Measurements from ENCODE around the gene NAA25. TPM values are rescaled to one million over a fixed set of nuclear protein-coding genes. Genes with fewer than 3 reads are reported as not detected.
"Not testable (repeated sequence)": the region's sequence is repeated elsewhere in the genome, so short reads cannot be mapped to it uniquely, and the experiment has no call there.

Gene NAA25
- total RNA-seq, 1 donor from 2014 or later = 32.8 TPM

GRCh38 chr12:112105891-112106290, 2.7 kb downstream of the NAA25 start:
- H3K4me3 ChIP-seq (ENCODE audit: insufficient read depth, low read depth, low read length) = no peak overlapping the region
- DNase-seq (ENCODE audit: low read depth) = no peak
- no peaks in the 10 kb centered on the region for H3K27me3 ChIP-seq (ENCODE audit: insufficient read depth, low read length)
- peaks cover 64% of the 10 kb centered on the region for H4K20me1 ChIP-seq (ENCODE audit: insufficient read depth, low read length)
- peak overlapping the region; percentile 91 for H3K4me2 ChIP-seq (ENCODE audit: low read length)
- no peak overlapping the region for H3K9ac ChIP-seq (ENCODE audit: low read length)
- FAIRE-seq = no peak
- peaks cover 7% of the 10 kb centered on the region for H3K36me3 ChIP-seq (ENCODE audit: insufficient read depth, low read length)
- peaks cover 5% of the 10 kb centered on the region for H3K36me3 Mint-ChIP-seq (ENCODE audit: low read depth, unreplicated experiment)
- no peak overlapping the region for H3K4me3 Mint-ChIP-seq (ENCODE audit: unreplicated experiment)
- no peaks in the 10 kb centered on the region for H3K9me3 ChIP-seq (ENCODE audit: insufficient read depth, low read depth, low read length)
- peaks cover 18% of the 10 kb centered on the region for H3K4me1 ChIP-seq (ENCODE audit: insufficient read depth, low read length)
- H3K79me2 ChIP-seq (ENCODE audit: insufficient read depth, low read length) = peaks cover 82% of the 10 kb centered on the region
- no peak overlapping the region for H3K27ac Mint-ChIP-seq (ENCODE audit: unreplicated experiment)
- TF ChIP-seq CTCF (IDR thresholded peaks at IDR 0.05; ENCODE audit: insufficient read depth, low read depth, low read length) = no peak
- no peak for TF ChIP-seq EZH2 (IDR thresholded peaks at IDR 0.05; ENCODE audit: insufficient read depth, low read length)
- H3K27ac ChIP-seq (ENCODE audit: low read depth, low read length) = no peak overlapping the region
- no peaks in the 10 kb centered on the region for H3K27me3 Mint-ChIP-seq (ENCODE audit: low read depth, unreplicated experiment)
- peaks cover 21% of the 10 kb centered on the region for H3K4me1 Mint-ChIP-seq (ENCODE audit: low read depth, unreplicated experiment)
- H2AFZ ChIP-seq (ENCODE audit: low read depth, low read length) = no peak overlapping the region
- no peaks in the 10 kb centered on the region for H3K9me3 Mint-ChIP-seq (ENCODE audit: unreplicated experiment)

GRCh38 chr12:112103758-112104503, 4.7 kb downstream of the NAA25 start:
- peak overlapping the region; percentile 41 for H3K27ac Mint-ChIP-seq (ENCODE audit: unreplicated experiment)
- H3K4me1 Mint-ChIP-seq (ENCODE audit: low read depth, unreplicated experiment) = peaks cover 21% of the 10 kb centered on the region
- H3K79me2 ChIP-seq (ENCODE audit: insufficient read depth, low read length) = peaks cover 97% of the 10 kb centered on the region
- H3K36me3 ChIP-seq (ENCODE audit: insufficient read depth, low read length) = peaks cover 7% of the 10 kb centered on the region
- H3K27me3 Mint-ChIP-seq (ENCODE audit: low read depth, unreplicated experiment) = no peaks in the 10 kb centered on the region
- no peak overlapping the region for H3K4me3 Mint-ChIP-seq (ENCODE audit: unreplicated experiment)
- FAIRE-seq (no peak), DNase-seq (ENCODE audit: low read depth) (no peak)
- H3K9me3 Mint-ChIP-seq (ENCODE audit: unreplicated experiment) = no peaks in the 10 kb centered on the region
- no peaks in the 10 kb centered on the region for H3K27me3 ChIP-seq (ENCODE audit: insufficient read depth, low read length)
- no peak overlapping the region for H3K4me2 ChIP-seq (ENCODE audit: low read length)
- no peak overlapping the region for H3K9ac ChIP-seq (ENCODE audit: low read length)
- no peak overlapping the region for H2AFZ ChIP-seq (ENCODE audit: low read depth, low read length)
- H3K27ac ChIP-seq (ENCODE audit: low read depth, low read length) = no peak overlapping the region
- no peak for TF ChIP-seq EZH2 (IDR thresholded peaks at IDR 0.05; ENCODE audit: insufficient read depth, low read length)
- TF ChIP-seq CTCF (IDR thresholded peaks at IDR 0.05; ENCODE audit: insufficient read depth, low read depth, low read length) = no peak
- H3K36me3 Mint-ChIP-seq (ENCODE audit: low read depth, unreplicated experiment) = peaks cover 6% of the 10 kb centered on the region
- H3K9me3 ChIP-seq (ENCODE audit: insufficient read depth, low read depth, low read length) = no peaks in the 10 kb centered on the region
- peaks cover 70% of the 10 kb centered on the region for H4K20me1 ChIP-seq (ENCODE audit: insufficient read depth, low read length)
- H3K4me1 ChIP-seq (ENCODE audit: insufficient read depth, low read length) = peaks cover 18% of the 10 kb centered on the region
- no peak overlapping the region for H3K4me3 ChIP-seq (ENCODE audit: insufficient read depth, low read depth, low read length)

GRCh38 chr12:112102746-112103145, 5.8 kb downstream of the NAA25 start:
- H3K4me1 ChIP-seq (ENCODE audit: insufficient read depth, low read length) = peaks cover 17% of the 10 kb centered on the region
- not testable (repeated sequence) for DNase-seq (ENCODE audit: low read depth); H3K4me3 ChIP-seq (ENCODE audit: insufficient read depth, low read depth, low read length); H3K4me3 Mint-ChIP-seq (ENCODE audit: unreplicated experiment); H3K9ac ChIP-seq (ENCODE audit: low read length); H3K9me3 Mint-ChIP-seq (ENCODE audit: unreplicated experiment); H3K36me3 Mint-ChIP-seq (ENCODE audit: low read depth, unreplicated experiment); H3K27me3 Mint-ChIP-seq (ENCODE audit: low read depth, unreplicated experiment); H2AFZ ChIP-seq (ENCODE audit: low read depth, low read length); H3K9me3 ChIP-seq (ENCODE audit: insufficient read depth, low read depth, low read length); H3K27ac Mint-ChIP-seq (ENCODE audit: unreplicated experiment); H3K27ac ChIP-seq (ENCODE audit: low read depth, low read length); FAIRE-seq; H3K4me2 ChIP-seq (ENCODE audit: low read length); H3K27me3 ChIP-seq (ENCODE audit: insufficient read depth, low read length)
- H4K20me1 ChIP-seq (ENCODE audit: insufficient read depth, low read length) = peaks cover 64% of the 10 kb centered on the region
- H3K4me1 Mint-ChIP-seq (ENCODE audit: low read depth, unreplicated experiment) = peaks cover 21% of the 10 kb centered on the region
- H3K36me3 ChIP-seq (ENCODE audit: insufficient read depth, low read length) = peaks cover 11% of the 10 kb centered on the region
- H3K79me2 ChIP-seq (ENCODE audit: insufficient read depth, low read length) = peaks cover 96% of the 10 kb centered on the region
